Stimulated activated CD4-positive, alpha-beta T cell treated with anti-CD3 and anti-CD28 coated beads, TNF-alpha, amount 100 ng/mL, for 48 hours (primary cell): ENCODE results near the gene LGALS9C.
"Not testable (repeated sequence)": the region's sequence is repeated elsewhere in the genome, so short reads cannot be mapped to it uniquely, and the experiment has no call there.

Experiments used
- DNase-seq, 3 donors: peaks; one replicate each; pipeline ENCODE4 v3.0.0-alpha.2; 2020; ENCODE audit warnings: low read depth in 3 of 3

LGALS9C gene

GRCh38 chr17:18476508-18477308 is at the start of gene LGALS9C:
Gene LGALS9C (plus strand): TSS chr17:18476789. CDS start chr17:18476855, 66 bp downstream.
- not testable (repeated sequence) for DNase-seq

- DNase-seq: not testable (repeated sequence)
Measured at GRCh38 chr17:18432206-18432605, 44.4 kb upstream of the LGALS9C start.

GRCh38 chr17:18439465-18439870 is 37.1 kb upstream of the LGALS9C start:
- not testable (repeated sequence) for DNase-seq

DNA sequence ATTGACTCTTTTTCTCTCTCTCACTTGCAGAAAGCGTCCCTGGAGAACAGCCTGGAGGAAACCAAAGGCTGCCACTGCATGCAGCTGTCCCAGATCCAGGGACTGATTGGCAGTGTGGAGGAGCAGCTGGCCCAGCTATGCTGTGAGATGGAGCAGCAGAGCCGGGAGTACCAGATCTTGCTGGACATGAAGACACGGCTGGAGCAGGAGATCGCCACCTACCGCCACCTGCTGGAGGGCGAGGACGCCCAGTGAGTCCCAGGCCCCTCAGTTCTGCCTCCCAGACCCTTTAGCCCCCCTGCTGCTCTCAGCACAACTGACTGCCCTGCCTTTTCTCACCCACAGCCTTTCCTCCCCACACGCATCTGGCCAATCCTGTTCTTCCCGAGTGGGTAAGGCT is 34.5 kb upstream of the LGALS9C start:
- DNase-seq: peak in 1 of 3 donors; percentile 60

GRCh38 chr17:18442532-18442931 is 34.1 kb upstream of the LGALS9C start:
- DNase-seq: not testable (repeated sequence)

DNA sequence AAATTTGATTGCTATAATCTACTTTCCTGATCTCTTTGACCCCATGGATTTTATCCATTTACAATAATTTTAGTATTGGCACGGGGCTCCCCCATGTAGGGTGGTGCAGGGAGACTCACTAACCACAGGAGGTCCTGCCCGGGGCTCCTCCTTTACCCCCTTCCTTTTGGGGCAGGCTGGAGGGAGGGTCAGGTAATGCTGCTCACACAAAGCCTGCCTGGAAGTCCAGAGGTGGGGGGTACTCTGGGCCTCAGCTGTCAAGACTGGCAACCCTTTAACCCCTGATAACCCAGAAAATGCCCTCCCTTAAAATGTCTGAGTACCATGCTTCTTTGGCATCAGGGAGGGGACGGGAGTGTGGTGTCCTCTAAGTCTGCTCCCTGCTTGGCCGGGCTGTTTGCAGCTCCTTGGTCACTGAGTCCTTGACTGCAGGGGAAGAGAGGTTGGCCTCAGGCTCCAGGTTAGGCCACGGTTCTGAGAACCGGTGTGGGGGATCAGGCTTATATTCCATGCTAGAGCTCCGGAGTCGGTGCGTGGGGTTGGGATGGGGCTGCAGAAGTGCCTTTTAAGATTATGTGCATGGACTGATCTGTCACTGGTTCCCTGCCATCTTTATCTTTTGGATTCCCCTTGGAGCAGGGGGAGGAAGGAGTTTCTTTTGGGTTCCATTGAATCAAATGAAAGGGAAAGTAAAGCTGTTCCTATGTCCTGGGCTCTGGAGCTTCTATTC is 28.9 kb upstream of the LGALS9C start:
- DNase-seq: not testable (repeated sequence)

DNA sequence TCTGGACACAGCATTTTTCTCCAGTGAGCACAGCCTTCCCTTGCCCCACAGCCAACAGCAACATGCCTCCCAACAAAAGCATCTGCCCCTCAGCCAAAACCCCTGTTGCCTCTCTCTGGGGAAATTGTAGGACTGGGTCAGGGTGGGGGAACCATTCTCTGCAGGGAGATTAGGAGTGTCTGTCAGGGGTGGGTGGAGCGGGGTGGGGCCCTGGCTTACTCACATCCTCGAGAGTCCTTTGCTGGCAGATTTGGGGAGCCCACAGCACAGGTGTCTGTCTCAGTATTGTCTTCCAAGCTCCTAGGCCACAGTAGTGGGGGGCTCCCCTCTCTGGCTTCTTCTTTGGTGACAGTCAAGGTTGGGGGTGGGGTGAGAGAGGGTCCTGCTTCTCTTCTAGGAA is 28.3 kb upstream of the LGALS9C start:
- DNase-seq: not testable (repeated sequence)

- not testable (repeated sequence) for DNase-seq
Measured at GRCh38 chr17:18449833-18450232, 26.8 kb upstream of the LGALS9C start.

DNA sequence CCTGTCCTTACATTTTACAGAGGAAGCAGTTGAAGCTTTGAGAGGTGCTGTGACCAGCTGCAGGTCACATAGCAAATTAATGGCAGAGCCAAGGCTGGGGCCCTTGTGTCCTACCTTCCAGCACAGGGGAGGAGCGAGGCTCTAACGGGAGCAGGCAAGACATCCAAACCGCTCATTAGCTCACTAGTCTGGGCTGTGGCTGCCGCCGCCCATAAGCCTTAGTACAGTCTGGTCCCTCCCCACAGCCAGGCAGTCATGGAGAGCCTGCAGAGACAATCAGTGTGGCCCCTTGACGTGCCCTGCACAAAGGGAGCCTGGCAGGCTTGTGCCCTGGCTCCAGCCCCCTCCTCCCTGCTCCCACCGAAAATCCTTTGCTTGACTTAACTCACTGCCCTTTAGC is 25.6 kb upstream of the LGALS9C start:
- not testable (repeated sequence) for DNase-seq

DNA sequence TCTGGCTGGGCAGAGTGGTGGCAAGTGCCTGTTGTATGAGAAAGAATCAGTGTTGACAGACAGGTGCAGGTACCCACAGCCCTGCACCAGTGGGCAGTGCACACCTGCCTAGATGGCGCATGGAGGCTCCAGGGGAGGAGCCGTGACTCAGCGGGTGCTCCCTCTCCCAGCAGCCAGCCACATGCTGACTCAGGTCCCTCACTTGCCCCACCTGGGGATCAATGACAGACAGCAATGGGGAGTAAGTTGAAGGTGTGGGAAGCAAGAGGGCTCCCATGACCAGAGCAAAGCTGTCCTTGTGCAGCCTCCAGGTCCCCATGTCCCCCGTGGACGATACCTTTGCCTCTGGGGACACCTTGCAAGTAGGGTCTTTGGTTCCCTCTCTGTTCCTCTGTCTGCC is 24.6 kb upstream of the LGALS9C start:
- not testable (repeated sequence) for DNase-seq

DNA sequence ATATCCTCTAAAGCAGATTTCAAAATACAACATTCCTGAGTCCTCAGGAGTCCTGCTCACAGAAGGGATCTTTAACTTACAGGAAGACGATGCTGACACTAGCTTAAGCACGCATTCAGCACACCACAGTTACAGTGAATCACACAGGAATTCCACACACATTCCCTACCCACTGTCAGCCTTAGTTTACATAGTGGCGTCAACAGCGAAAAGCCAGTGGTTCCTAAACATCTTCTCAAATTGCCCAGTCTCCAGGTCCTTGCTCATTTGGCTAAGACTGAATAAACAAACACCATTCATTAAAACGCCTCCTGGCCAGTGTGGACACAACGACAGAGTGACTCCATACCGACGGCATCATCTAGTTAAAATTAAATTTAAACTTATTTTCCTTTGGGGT is 17.6 kb upstream of the LGALS9C start:
- not testable (repeated sequence) for DNase-seq

GRCh38 chr17:18463831-18464502 is 12.6 kb upstream of the LGALS9C start:
- not testable (repeated sequence) for DNase-seq

- not testable (repeated sequence) for DNase-seq
Measured at GRCh38 chr17:18466250-18466983, 10.2 kb upstream of the LGALS9C start.

DNA sequence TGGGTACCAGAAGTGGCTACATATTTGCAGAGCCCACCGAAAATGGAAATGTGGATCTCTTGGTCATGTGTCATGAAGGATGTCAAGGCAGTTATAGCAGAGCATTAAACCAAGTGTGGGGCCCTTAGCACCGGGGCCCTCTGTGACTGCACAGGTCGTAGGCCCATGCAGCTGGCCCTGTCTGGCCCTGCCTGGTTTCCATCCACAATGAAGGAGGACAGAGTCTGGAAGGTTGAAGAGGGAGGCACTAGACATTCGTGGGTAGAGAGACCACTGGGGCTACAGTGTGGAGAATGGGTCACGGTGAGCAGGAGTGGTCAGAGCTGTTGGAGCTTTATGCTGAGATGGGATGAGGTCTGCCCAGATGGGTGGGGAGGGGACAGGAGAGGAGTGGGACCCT is 9.6 kb upstream of the LGALS9C start:
- not testable (repeated sequence) for DNase-seq

- not testable (repeated sequence) for DNase-seq
Measured at GRCh38 chr17:18468472-18469171, 8.0 kb upstream of the LGALS9C start.

DNA sequence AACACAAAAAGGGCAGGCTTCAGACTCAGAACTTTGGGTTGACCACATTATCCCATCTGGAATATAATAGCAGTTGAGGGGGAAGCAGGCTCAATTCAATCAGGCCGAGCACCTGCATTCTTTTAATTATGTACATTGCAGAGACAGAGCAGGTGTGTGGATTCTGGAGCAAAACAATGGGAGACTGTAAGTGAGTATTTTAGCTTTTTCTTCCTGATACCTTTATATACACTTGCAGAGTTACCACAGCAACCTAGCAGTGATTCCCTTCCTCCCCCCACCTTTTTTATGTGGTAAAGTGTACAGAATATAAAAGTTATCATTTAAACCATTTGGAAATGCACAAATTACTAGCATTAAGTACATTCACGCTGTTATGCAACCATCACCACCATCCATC is 6.8 kb upstream of the LGALS9C start:
- DNase-seq: not testable (repeated sequence)

DNA sequence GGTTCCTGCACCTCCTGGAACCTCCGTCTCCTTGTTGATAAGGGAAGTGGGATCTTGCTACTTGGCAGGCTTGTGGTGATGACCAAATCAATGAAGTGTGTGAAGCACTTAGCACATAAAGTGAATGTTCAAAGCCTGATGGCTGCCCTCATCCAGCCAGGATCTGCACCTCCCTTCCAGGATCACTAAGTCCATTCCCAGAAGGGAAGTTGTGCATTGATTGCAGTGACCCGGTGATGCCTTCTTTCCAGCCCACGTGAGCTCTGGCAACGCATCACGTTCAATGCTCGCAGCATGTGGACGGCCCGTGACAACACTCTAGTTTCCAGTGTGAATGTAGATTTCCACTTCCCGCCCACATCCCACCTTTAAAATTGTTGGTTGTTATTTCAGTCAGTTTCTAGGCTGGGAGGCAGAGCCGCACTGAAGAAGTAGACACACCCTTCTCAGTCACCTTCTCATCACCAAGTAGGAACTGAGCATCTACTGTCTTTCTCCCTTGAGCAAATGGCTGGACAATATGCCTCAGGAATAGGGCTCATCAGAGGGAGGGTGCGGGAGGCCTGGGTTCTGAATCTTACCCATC is 6.2 kb upstream of the LGALS9C start:
- DNase-seq: not testable (repeated sequence)

GRCh38 chr17:18473967-18474366 is 2.6 kb upstream of the LGALS9C start:
- not testable (repeated sequence) for DNase-seq

GRCh38 chr17:18474754-18475153 is 1.8 kb upstream of the LGALS9C start:
- not testable (repeated sequence) for DNase-seq

DNA sequence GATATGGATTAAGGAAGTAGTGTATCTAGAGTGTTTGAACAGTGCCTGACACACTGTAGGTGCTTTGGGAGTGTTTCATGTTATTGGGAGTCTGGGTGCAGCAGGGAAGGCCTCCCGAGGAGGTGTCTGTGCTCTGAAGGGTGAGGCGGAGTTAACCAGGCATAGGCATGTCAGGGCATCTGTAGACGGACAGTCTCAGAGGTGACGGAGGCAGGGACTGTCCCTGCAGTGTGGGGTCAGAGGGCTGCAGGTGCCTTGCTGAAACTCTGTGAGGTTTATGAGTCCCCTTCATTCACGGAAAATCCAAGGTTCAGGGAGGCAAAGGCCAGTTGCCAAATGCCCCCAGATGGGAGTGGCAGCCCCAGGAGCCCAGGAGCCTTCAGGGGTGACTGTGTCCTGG is 778 bp downstream of the LGALS9C start:
- not testable (repeated sequence) for DNase-seq
